Progenitor cell of endocrine pancreas (in vitro differentiated cells): ENCODE data around the gene PAFAH1B1. TPM values are rescaled to one million over a fixed set of nuclear protein-coding genes. Genes with fewer than 3 reads are reported as not detected.

Source experiments
- DNase-seq: peaks from one replicate; pipeline ENCODE4 v3.0.0; 2021; ENCODE audit warnings: low spot score; ENCODE audit not compliant: unreplicated experiment
- H3K27ac Mint-ChIP-seq: 2 replicates; pipeline ENCODE4 v1.8.0; 2021; ENCODE audit warnings: mild to moderate bottlenecking, moderate library complexity, mixed read lengths
- H3K27me3 Mint-ChIP-seq: 2 replicates; pipeline ENCODE4 v1.8.0; 2021; ENCODE audit warnings: mixed read lengths
- H3K36me3 Mint-ChIP-seq: 2 replicates; pipeline ENCODE4 v1.8.0; 2022; ENCODE audit warnings: mixed read lengths; ENCODE audit not compliant: insufficient read depth
- H3K4me1 Mint-ChIP-seq: 2 replicates; pipeline ENCODE4 v1.8.0; 2021; ENCODE audit warnings: low read depth, mixed read lengths
- H3K4me3 Mint-ChIP-seq: 2 replicates; pipeline ENCODE4 v1.8.0; 2021; ENCODE audit warnings: low read depth, mild to moderate bottlenecking, moderate library complexity, mixed read lengths
- H3K9me3 Mint-ChIP-seq: 2 replicates; pipeline ENCODE4 v1.8.0; 2021; ENCODE audit warnings: low read depth, mixed read lengths
- total RNA-seq: library from RNA; stranded (reverse); gene quantifications from 2 replicates; pipeline ENCODE4 v1.2.1, GENCODE V29; 2021
- TF ChIP-seq, protein P1 (sequence below): fragments of 200-600 bp; sonication (generic); IDR thresholded peaks from one replicate; pipeline ENCODE4 v1.5.0; 2021; ENCODE audit warnings: antibody characterized with exemption, mild to moderate bottlenecking; ENCODE audit not compliant: unreplicated experiment

PAFAH1B1 gene
- total RNA-seq, 1 donor from 2014 or later: 140 TPM

DNA sequence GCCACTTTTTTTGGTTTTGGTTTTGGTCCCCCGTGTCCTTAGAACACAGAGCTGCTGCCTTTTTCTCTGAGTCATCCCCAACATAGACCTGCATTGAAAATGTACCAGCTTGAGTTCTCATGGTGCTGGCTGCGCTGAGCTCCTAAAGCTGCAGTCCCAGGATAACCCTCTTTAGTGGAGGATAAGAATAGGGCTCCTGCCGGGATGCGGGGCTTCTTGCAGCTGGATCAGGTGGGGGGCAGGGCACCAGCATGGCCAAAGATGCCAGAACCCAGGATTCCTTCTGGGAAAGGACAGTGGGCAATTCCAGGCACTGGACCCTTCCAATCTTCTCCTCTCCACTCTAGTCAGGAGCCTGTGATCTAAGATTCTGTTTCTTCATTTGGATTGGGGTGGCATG is 126.4 kb downstream of the PAFAH1B1 start:
- H3K4me3 Mint-ChIP-seq: no peak overlapping the region
- H3K9me3 Mint-ChIP-seq: no peaks in the 10 kb centered on the region
- TF ChIP-seq, protein P1, sequence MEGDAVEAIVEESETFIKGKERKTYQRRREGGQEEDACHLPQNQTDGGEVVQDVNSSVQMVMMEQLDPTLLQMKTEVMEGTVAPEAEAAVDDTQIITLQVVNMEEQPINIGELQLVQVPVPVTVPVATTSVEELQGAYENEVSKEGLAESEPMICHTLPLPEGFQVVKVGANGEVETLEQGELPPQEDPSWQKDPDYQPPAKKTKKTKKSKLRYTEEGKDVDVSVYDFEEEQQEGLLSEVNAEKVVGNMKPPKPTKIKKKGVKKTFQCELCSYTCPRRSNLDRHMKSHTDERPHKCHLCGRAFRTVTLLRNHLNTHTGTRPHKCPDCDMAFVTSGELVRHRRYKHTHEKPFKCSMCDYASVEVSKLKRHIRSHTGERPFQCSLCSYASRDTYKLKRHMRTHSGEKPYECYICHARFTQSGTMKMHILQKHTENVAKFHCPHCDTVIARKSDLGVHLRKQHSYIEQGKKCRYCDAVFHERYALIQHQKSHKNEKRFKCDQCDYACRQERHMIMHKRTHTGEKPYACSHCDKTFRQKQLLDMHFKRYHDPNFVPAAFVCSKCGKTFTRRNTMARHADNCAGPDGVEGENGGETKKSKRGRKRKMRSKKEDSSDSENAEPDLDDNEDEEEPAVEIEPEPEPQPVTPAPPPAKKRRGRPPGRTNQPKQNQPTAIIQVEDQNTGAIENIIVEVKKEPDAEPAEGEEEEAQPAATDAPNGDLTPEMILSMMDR: no peak
- peaks cover 29% of the 10 kb centered on the region for H3K27me3 Mint-ChIP-seq
- H3K4me1 Mint-ChIP-seq: peaks cover 5% of the 10 kb centered on the region
- H3K36me3 Mint-ChIP-seq: no peaks in the 10 kb centered on the region
- no peak overlapping the region for H3K27ac Mint-ChIP-seq
- DNase-seq: no peak

GRCh38 chr17:2721603-2722002 is 128.1 kb downstream of the PAFAH1B1 start:
- TF ChIP-seq, protein P1: no peak
- no peak overlapping the region for H3K27ac Mint-ChIP-seq
- no peak overlapping the region for H3K4me3 Mint-ChIP-seq
- DNase-seq: no peak
- no peaks in the 10 kb centered on the region for H3K36me3 Mint-ChIP-seq
- H3K9me3 Mint-ChIP-seq: no peaks in the 10 kb centered on the region
- peaks cover 36% of the 10 kb centered on the region for H3K27me3 Mint-ChIP-seq
- H3K4me1 Mint-ChIP-seq: peaks cover 5% of the 10 kb centered on the region

DNA sequence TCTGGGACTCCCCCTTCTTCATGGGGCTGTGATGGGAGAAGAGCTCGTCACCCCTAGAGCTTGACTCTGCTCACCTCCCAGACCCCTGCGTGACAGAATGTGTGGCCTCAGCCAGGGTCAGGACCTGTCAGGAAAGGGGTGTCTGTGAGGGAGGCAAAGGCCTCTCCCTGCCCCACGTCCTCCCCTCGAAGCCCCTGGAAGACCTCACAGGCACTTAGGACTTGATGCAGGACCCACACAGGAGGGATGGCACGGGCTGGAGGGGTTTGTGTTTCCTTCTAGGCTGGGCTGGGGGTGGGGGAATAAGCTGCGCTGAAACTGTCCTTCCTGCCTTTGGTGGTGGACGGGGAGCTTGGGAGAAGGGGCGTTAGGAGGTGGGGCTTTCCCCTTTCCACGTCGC is 129.2 kb downstream of the PAFAH1B1 start:
- Mint-ChIP-seq H3K4me1 (peaks cover 2% of the 10 kb centered on the region), H3K9me3 (no peaks in the 10 kb centered on the region), H3K4me3 (no peak overlapping the region), H3K27ac (no peak overlapping the region), H3K36me3 (no peaks in the 10 kb centered on the region), H3K27me3 (peaks cover 43% of the 10 kb centered on the region)
- no peak for DNase-seq
- TF ChIP-seq, protein P1: no peak

DNA sequence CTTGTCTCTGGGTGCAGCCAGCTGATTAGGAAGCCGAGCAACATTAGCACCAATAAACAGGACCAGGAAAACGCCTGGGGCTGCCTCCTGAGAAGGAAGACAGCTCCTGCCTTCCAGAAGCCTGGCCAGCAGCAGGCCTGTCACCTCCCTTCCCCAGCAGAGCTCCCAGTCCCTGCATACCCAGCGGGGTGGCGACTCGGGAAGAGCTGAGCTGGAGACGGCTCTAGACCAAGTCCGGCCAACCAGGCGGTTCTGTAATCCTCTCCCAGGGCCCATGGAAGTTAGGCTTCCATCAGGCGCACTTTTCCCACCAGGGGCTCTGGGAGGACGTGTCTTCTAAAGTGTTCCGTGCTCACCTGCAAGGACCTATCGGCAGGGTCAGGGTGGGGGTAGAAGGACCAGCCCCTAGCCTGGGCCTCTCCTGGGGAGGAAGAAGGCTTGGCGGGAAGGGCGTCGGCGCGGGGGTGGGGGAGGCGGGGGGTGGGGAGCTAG is 130.1 kb downstream of the PAFAH1B1 start:
- no peak overlapping the region for H3K4me3 Mint-ChIP-seq
- no peaks in the 10 kb centered on the region for H3K9me3 Mint-ChIP-seq
- no peaks in the 10 kb centered on the region for H3K36me3 Mint-ChIP-seq
- DNase-seq: no peak
- H3K4me1 Mint-ChIP-seq: no peaks in the 10 kb centered on the region
- no peak overlapping the region for H3K27ac Mint-ChIP-seq
- peaks cover 43% of the 10 kb centered on the region for H3K27me3 Mint-ChIP-seq
- TF ChIP-seq, protein P1: no peak

DNA sequence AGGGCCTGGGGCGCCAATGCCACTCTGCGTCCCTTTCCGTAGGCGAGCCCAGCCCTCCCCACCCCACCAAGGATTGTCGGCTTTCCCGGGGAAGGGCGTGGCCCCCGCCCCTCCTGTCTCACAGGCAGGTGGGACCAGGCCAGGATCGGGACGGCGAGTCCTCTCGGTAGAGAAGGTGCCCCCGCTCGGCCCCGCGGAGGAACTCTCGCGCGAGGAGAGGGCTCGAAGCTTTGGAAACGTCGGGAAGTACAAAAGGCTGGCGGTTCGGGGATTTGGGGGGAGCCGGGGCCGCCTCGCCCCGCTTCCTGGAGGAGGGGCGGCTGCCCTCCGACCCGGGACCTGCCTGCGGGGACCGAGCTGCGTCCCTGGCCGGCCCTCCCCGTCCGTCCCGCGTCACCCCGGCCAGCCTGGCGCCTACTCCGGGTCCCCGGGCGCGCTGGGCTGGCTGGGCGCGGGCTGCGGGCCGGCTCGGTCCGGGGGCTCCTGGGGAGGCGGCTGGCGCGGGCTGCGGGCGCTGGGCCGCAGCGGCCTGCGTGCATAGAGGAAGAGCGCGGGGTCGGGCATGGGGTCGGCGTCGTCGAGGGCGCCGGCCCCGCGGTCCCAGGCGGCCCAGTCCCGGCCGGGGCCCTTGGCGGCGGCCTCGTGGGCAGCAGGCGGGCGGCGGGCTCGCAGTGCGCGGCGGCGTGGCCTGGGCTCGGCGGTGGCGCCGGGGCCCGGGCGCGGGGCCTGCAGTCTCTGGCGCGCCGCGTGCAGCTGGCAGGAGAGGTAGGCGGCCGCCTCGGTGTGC is 130.7 kb downstream of the PAFAH1B1 start:
- no peaks in the 10 kb centered on the region for H3K36me3 Mint-ChIP-seq
- no peaks in the 10 kb centered on the region for H3K9me3 Mint-ChIP-seq
- H3K4me1 Mint-ChIP-seq: no peaks in the 10 kb centered on the region
- H3K27ac Mint-ChIP-seq: no peak overlapping the region
- TF ChIP-seq, protein P1: no peak
- peak overlapping the region; percentile 46 for H3K4me3 Mint-ChIP-seq
- DNase-seq: no peak
- H3K27me3 Mint-ChIP-seq: peaks cover 43% of the 10 kb centered on the region
